Right renal cortex interstitium (tissue), 3 donors: ENCODE results near the gene HTR2C. TPM values are rescaled to one million over a fixed set of nuclear protein-coding genes. Genes with fewer than 3 reads are reported as not detected.
"Not testable (repeated sequence)": the region's sequence is repeated elsewhere in the genome, so short reads cannot be mapped to it uniquely, and the experiment has no call there.

Experiments
- DNase-seq, 3 donors: peaks; one replicate each; pipeline ENCODE4 v3.0.0-alpha.2; 2013; ENCODE audit warnings: low read depth in 3 of 3, low spot score in 2 of 3
- polyA plus RNA-seq, 3 donors: library from polyadenylated mRNA; unstranded; fragments of 120-200 nt; gene quantifications; one replicate each; pipeline ENCODE4 v1.2.1, GENCODE V29; 2013; ENCODE audit not compliant: insufficient read length in 3 of 3

Gene HTR2C
- polyA plus RNA-seq: under 1 TPM; 0.53 to 0.95 (median 0.58) TPM

GRCh38 chrX:114583646-114584374 is at the start of gene HTR2C:
Gene HTR2C, plus strand, starts transcription at chrX:114584086. Its CDS starts 142,851 bp downstream, at chrX:114726937.
- no peak for DNase-seq

- no peak for DNase-seq
Observed at GRCh38 chrX:114580336-114580735, 3.5 kb upstream of the HTR2C start.

- DNase-seq: no peak
Observed at GRCh38 chrX:114581528-114582263, 2.2 kb upstream of the HTR2C start.

GRCh38 chrX:114582264-114582632 is 1.6 kb upstream of the HTR2C start:
- DNase-seq: no peak

- DNase-seq: no peak
Observed at GRCh38 chrX:114582698-114583395, 1.0 kb upstream of the HTR2C start.

GRCh38 chrX:114584375-114584943 is 573 bp downstream of the HTR2C start:
- DNase-seq: no peak

GRCh38 chrX:114584983-114585842 is 1.3 kb downstream of the HTR2C start:
- DNase-seq: no peak

- DNase-seq: no peak
Observed at GRCh38 chrX:114591121-114591520, 7.2 kb downstream of the HTR2C start.

- DNase-seq: no peak
Observed at GRCh38 chrX:114599305-114599704, 15.4 kb downstream of the HTR2C start.

- DNase-seq: no peak
Observed at GRCh38 chrX:114599911-114600310, 16.0 kb downstream of the HTR2C start.

- not testable (repeated sequence) for DNase-seq
Observed at GRCh38 chrX:114606619-114607018, 22.7 kb downstream of the HTR2C start.

- DNase-seq: no peak
Observed at GRCh38 chrX:114611018-114611619, 27.2 kb downstream of the HTR2C start.

- no peak for DNase-seq
Observed at GRCh38 chrX:114615765-114616164, 31.9 kb downstream of the HTR2C start.

GRCh38 chrX:114619874-114620273 is 36.0 kb downstream of the HTR2C start:
- DNase-seq: no peak

GRCh38 chrX:114626323-114626722 is 42.4 kb downstream of the HTR2C start:
- no peak for DNase-seq

GRCh38 chrX:114635986-114636385 is 52.1 kb downstream of the HTR2C start:
- no peak for DNase-seq

GRCh38 chrX:114650351-114650750 is 66.5 kb downstream of the HTR2C start:
- no peak for DNase-seq

- no peak for DNase-seq
Observed at GRCh38 chrX:114675365-114675764, 91.5 kb downstream of the HTR2C start.

- not testable (repeated sequence) for DNase-seq
Observed at GRCh38 chrX:114700533-114700932, 116.6 kb downstream of the HTR2C start.

GRCh38 chrX:114709406-114709805 is 125.5 kb downstream of the HTR2C start:
- no peak for DNase-seq
